Activated B cell treated with CpG ODN at 0.5 μM for 24 hours (primary cell): ENCODE data around the gene TMEM14B. TPM values are rescaled to one million over a fixed set of nuclear protein-coding genes. Genes with fewer than 3 reads are reported as not detected.

Source experiments
- ATAC-seq: fragments of 200-7000 bp; cut with Tn5 transposase; one replicate; pipeline ENCODE4 v1.10.0; 2021; ENCODE audit warnings: low read depth, mild to moderate bottlenecking, moderate library complexity
- CTCF ChIA-PET: fragments of 350-600 bp; sonication (Branson Sonifier 250); formaldehyde crosslinking; loops from one replicate; lab custom pipeline; 2021; ENCODE audit warnings: antibody characterized with exemption; lab: Charles Lee
- POLR2A ChIA-PET: fragments of 350-600 bp; sonication (Branson Sonifier 250); formaldehyde crosslinking; loops from one replicate; lab custom pipeline; 2021; ENCODE audit warnings: antibody characterized with exemption; lab: Charles Lee
- DNase-seq: peaks from one replicate; pipeline ENCODE4 v3.0.0; 2022
- H3K27ac Mint-ChIP-seq: one replicate; pipeline ENCODE4 v1.8.0; 2020; ENCODE audit warnings: mixed read lengths
- H3K27me3 Mint-ChIP-seq: one replicate; pipeline ENCODE4 v1.8.0; 2021; ENCODE audit warnings: mixed read lengths
- H3K36me3 Mint-ChIP-seq: one replicate; pipeline ENCODE4 v1.8.0; 2021; ENCODE audit warnings: low read depth, mixed read lengths
- H3K4me1 Mint-ChIP-seq: one replicate; pipeline ENCODE4 v1.8.0; 2021; ENCODE audit warnings: mixed read lengths
- H3K4me3 Mint-ChIP-seq: one replicate; pipeline ENCODE4 v1.8.0; 2020; ENCODE audit warnings: mild to moderate bottlenecking, mixed read lengths
- H3K9me3 Mint-ChIP-seq: one replicate; pipeline ENCODE4 v1.8.0; 2020; ENCODE audit warnings: mixed read lengths
- CTCF ChIP-seq: fragments of 200-600 bp; IDR thresholded peaks from one replicate; pipeline ENCODE4 v1.8.0; 2022; ENCODE audit warnings: antibody characterized with exemption, mild to moderate bottlenecking
- intact Hi-C: fragments of 100-400 bp; cut with micrococcal nuclease; formaldehyde crosslinking; loops from one replicate; pipeline ENCODE4 v1.15.1; 2024
- total RNA-seq: library from RNA; stranded (reverse); gene quantifications from 2 replicates; pipeline ENCODE4 v1.2.3, GENCODE V29; 2022

The TMEM14B gene
- total RNA-seq, 1 donor from 2014 or later, result 63.4 TPM

- POLR2A ChIA-PET, result no interaction called here
- no peaks in the 10 kb centered on the region for H3K4me1 Mint-ChIP-seq
- H3K36me3 Mint-ChIP-seq, result peaks cover 24% of the 10 kb centered on the region
- intact Hi-C loops, result no loop called here
- no peak for ATAC-seq
- CTCF ChIA-PET, result interaction anchor here (0.9 to 2.1 kb wide), 2 partner anchors 283 to 315 kb away, joined by 3 to 7 read pairs; no protein-coding TSS in a partner anchor
- H3K27me3 Mint-ChIP-seq, result no peaks in the 10 kb centered on the region
- no peaks in the 10 kb centered on the region for H3K9me3 Mint-ChIP-seq
- H3K4me3 Mint-ChIP-seq, result no peak overlapping the region
- DNase-seq, result no peak
- H3K27ac Mint-ChIP-seq, result no peak overlapping the region
- no peak for TF ChIP-seq CTCF
Measured at GRCh38 chr6:10793035-10793434, 45.4 kb downstream of the TMEM14B start.

- no peak for DNase-seq
- no peak overlapping the region for H3K27ac Mint-ChIP-seq
- peaks cover 23% of the 10 kb centered on the region for H3K36me3 Mint-ChIP-seq
- no peak overlapping the region for H3K4me3 Mint-ChIP-seq
- ATAC-seq, result no peak
- no peak for TF ChIP-seq CTCF
- H3K4me1 Mint-ChIP-seq, result no peaks in the 10 kb centered on the region
- H3K27me3 Mint-ChIP-seq, result no peaks in the 10 kb centered on the region
- H3K9me3 Mint-ChIP-seq, result no peaks in the 10 kb centered on the region
- POLR2A ChIA-PET, result no interaction called here
- intact Hi-C loops, result no loop called here
- CTCF ChIA-PET, result interaction anchor here (0.9 to 2.1 kb wide), 2 partner anchors 283 to 315 kb away, joined by 3 to 7 read pairs; no protein-coding TSS in a partner anchor
Measured at GRCh38 chr6:10793695-10794094, 46.1 kb downstream of the TMEM14B start.

GRCh38 chr6:10794239-10794638 lies 46.6 kb downstream of the TMEM14B start:
- TF ChIP-seq CTCF, result no peak
- Mint-ChIP-seq H3K27me3 (no peaks in the 10 kb centered on the region), H3K36me3 (peaks cover 18% of the 10 kb centered on the region), H3K27ac (no peak overlapping the region), H3K9me3 (no peaks in the 10 kb centered on the region), H3K4me3 (no peak overlapping the region), H3K4me1 (no peaks in the 10 kb centered on the region)
- ATAC-seq, result no peak
- no peak for DNase-seq
- ChIA-PET CTCF (interaction anchor here (2.1 kb wide), 1 partner anchor 284 kb away, joined by 7 read pairs; no protein-coding TSS in a partner anchor), POLR2A (no interaction called here)
- intact Hi-C loops, result no loop called here

- CTCF ChIA-PET, result interaction anchor here (0.9 to 3.6 kb wide), 7 partner anchors 42 to 326 kb away, joined by 3 to 89 read pairs (median 3); no protein-coding TSS in a partner anchor
- H3K4me3 Mint-ChIP-seq, result no peak overlapping the region
- H3K27me3 Mint-ChIP-seq, result no peaks in the 10 kb centered on the region
- no peaks in the 10 kb centered on the region for H3K36me3 Mint-ChIP-seq
- no peak overlapping the region for H3K27ac Mint-ChIP-seq
- H3K4me1 Mint-ChIP-seq, result no peaks in the 10 kb centered on the region
- POLR2A ChIA-PET, result no interaction called here
- no peak for TF ChIP-seq CTCF
- ATAC-seq (no peak), DNase-seq (no peak)
- intact Hi-C loops, result loop anchor here (1.0 to 5.0 kb wide), 5 partner anchors 106 to 1259 kb away; partner anchors contain the start of genes C6orf52 and PAK1IP1
- H3K9me3 Mint-ChIP-seq, result no peaks in the 10 kb centered on the region
Measured at GRCh38 chr6:10800810-10801209, 53.2 kb downstream of the TMEM14B start.

- Mint-ChIP-seq H3K27ac (no peak overlapping the region), H3K4me3 (no peak overlapping the region), H3K9me3 (no peaks in the 10 kb centered on the region), H3K4me1 (no peaks in the 10 kb centered on the region), H3K36me3 (no peaks in the 10 kb centered on the region), H3K27me3 (no peaks in the 10 kb centered on the region)
- intact Hi-C loops, result loop anchor here (1.0 to 5.0 kb wide), 5 partner anchors 107 to 1259 kb away; partner anchors contain the start of genes C6orf52 and PAK1IP1
- ATAC-seq (peak; percentile 75), DNase-seq (peak; percentile 37)
- ChIA-PET CTCF (interaction anchor here (0.7 to 3.6 kb wide), 12 partner anchors 42 to 327 kb away, joined by 3 to 89 read pairs (median 4); no protein-coding TSS in a partner anchor), POLR2A (no interaction called here)
- TF ChIP-seq CTCF, result peak; percentile 98
Measured at GRCh38 chr6:10801224-10801848, 53.7 kb downstream of the TMEM14B start.

Other genes with a start within 250 kb of the TMEM14B start
- 23.2 and 25.9 TPM in 2 replicates for gene GCNT2, start 226.5 kb upstream of the TMEM14B start, total RNA-seq
- gene C6orf52, start 53.2 kb upstream of the TMEM14B start, total RNA-seq, result 1.0 and 1.6 TPM in 2 replicates
- gene PAK1IP1, start 52.8 kb upstream of the TMEM14B start, total RNA-seq, result 18.1 and 18.3 TPM in 2 replicates
- 23.0 and 23.1 TPM in 2 replicates for gene TMEM14C, start 24.7 kb upstream of the TMEM14B start, total RNA-seq
- 0.15 TPM in 1 of 2 replicates, not detected in the other for gene MAK, start 90.7 kb downstream of the TMEM14B start, total RNA-seq
- not detected in 2 replicates for gene GCM2, start 134.2 kb downstream of the TMEM14B start, total RNA-seq
- gene SYCP2L, start 139.2 kb downstream of the TMEM14B start, total RNA-seq, result 0.13 and 0.17 TPM in 2 replicates